Left hindlimb (tissue), 1 donor: Measurements from ENCODE around the gene MLH3.
"Not testable (repeated sequence)": the region's sequence is repeated elsewhere in the genome, so short reads cannot be mapped to it uniquely, and the experiment has no call there.

Experiments used
- DNase-seq: peaks from one replicate; pipeline ENCODE4 v3.0.0-alpha.2; 2018

The MLH3 gene

GRCh38 chr14:75050852-75051555, at the start of gene MLH3:
Gene MLH3 (minus strand): TSS chr14:75051467. CDS start chr14:75049655, 1,812 bp downstream.
- peak; percentile 88 for DNase-seq

GRCh38 chr14:75098682-75099081, 47.4 kb upstream of the MLH3 start:
- DNase-seq = no peak

DNA sequence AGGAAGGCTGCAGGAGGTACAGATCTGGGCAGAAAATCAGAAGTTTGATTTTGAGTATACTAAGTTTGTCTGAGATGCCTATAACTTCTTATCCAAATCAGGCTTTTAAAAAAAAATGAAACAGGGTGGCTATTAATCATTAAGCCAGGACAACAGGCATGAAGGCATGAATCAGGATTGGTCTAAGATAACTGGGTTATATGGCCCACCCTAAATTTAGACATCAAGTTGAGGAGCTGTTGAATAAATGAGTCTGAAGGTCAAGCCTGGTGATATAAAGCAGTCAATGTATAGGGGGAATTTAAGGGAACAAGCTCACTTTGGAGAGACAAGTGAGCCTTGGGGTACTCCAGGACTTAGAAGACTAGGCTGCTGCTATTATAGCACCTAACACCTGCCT, 46.9 kb upstream of the MLH3 start:
- no peak for DNase-seq

DNA sequence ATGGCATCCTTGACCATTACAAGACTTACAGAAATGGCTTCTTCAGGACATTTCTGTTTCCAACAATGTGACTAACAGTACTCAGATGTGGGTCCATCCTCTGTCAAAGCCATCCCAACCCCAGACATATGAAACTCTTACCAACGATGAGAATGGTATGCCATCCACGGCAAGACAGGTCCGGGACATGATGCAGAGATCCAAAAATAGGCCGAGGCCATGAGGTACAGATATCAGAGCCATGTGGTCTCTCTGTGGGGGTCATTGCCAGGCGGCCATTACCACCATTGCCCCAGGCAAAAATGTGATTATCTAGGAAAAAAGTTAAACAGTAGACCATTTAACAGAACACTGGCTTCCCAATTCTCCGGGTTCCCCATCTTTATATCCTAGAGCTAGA, 45.7 kb upstream of the MLH3 start:
- DNase-seq = no peak

GRCh38 chr14:75095690-75096089, 44.4 kb upstream of the MLH3 start:
- no peak for DNase-seq

DNA sequence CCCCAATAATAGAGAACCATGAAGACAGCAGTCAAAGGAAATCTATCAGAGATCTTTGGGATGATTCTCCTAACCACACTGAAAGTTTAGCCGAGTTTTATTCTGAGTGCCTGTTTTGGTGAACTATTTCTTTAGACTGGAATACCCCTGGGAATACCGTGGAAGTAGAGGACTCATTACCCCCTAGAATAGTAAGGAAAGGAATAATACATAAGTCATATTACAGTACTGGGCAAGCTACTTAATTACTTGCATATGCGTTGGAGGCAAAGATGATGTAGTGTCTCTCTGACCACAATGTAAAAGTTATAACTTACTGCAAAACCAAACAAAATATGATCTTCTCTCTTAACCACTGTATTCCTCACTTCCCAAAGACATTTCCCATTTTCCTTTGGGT, 43.6 kb upstream of the MLH3 start:
- no peak for DNase-seq

GRCh38 chr14:75092698-75093097, 41.4 kb upstream of the MLH3 start:
- no peak for DNase-seq

- no peak for DNase-seq
These were observed 40.0 kb upstream of the MLH3 start for GRCh38 chr14:75091251-75091650.

DNA sequence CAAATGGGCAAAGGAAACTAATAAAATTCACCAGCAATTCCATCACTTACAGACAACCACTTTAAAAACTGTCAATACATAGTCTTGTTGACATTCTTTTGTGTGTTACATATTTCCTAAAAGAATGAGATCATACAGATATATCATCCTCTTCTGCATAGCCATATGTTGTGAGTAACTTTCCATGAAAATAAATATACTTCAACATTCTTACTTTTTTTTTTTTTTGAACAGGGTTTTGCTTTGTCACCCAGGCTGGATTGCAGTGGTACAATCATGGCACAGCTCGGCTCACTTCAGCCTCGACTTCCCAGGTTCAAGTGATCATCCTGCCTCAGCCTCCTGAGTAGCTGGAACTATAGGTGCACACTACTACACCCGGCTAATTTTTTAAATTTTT, 39.1 kb upstream of the MLH3 start:
- no peak for DNase-seq

DNA sequence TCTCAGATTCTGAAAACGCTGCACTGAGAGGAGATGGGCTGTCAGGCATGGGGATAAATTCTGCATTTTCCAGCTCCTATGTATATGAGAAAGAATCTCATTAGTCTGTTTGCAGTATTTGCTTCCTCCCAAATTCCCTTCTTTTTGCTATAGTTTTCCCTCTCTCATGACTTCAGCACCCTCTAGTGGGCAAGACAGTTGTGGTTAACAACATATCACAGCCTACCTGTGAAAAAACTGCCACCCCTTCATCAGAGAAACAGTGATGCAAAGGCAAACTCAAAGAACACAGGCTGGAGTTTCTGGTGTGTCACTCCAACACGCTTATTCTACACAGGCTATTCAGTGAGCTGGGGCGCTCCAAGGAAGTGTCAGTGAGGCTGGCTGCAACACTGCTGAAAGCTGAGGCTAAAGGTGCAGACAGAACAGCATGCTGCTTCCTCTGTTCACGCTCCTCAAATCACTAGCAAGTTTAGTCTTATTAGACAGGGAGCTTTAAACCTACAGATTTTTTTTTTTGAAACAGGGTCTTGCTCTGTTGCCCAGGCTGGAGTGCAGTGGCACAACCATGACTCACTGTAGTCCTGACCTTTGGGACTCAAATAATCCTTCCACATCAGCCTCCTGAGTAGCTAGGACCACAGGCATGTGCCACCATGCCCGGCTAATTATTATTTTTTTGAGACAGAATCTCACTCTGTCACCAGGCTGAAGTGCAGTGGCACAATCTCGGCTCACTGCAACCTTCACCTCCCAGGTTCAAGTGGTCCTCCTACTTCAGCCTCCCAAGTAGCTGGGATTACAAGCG, 37.5 kb upstream of the MLH3 start:
- DNase-seq = peak; percentile 38

DNA sequence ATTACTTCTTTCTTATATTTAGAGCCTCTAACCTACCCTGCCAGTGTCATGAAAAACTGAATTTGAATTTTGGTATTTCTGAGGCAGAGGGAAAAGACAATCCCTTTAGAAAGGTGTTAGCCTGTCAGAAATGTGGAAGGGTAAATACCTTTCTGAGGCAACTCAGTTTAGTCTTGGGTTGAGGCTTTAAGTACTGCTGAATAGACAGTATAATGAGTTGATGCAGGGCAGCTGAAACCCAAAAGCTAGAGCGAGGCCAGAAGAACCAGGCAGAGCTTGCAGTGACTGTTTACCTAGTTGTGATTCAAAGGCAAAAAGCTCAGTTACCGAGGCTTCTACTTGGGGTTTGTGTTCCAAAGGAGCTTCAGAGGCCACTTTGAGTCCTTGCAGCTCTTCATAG, 36.9 kb upstream of the MLH3 start:
- DNase-seq = no peak

GRCh38 chr14:75084513-75084912, 33.2 kb upstream of the MLH3 start:
- no peak for DNase-seq

DNA sequence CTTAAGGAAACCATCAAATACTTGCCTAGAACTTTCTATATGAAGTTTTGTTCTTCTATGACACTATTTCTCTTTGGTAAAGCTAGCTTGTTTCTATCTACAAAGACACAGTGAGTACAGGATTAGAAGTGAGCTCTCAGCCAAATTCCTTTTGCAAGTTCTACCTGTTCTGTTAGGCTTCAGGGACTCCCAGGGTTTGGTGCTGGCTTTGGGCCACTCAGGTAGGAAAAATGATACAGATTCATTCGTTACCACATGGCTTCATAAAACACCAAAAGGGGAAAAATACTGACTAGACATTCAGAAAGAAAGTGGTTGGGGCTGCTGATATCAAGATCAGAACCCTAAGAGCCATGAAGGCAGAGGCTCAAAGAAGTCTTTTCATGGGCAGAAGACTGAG, 32.0 kb upstream of the MLH3 start:
- no peak for DNase-seq

DNA sequence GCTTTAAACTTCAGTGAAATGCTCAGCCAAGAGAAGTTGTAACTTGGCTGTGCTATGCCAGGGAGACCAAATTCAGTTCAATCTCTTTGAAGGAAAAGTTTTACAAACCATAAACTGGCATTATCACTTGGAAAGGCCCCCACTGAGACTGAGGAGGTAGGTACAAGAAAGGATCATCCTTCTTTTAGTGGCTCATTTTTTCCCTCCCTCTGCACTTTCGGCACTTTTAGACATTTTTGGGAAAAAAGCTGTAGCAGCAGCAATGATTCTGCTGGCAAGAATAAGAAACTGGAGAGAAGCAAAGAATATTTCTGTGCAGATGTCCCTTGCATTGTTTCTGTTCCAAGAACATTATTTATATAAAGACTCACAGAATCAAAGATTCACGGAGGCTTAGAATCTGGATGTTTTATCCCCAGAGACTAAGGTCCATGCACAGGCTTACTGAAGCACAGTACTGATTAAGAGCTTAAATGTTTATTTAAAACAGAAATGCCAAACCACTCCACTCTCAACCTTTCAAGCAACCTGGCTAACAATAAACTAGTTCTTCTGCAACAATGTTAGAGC, 30.5 kb upstream of the MLH3 start:
- no peak for DNase-seq

DNA sequence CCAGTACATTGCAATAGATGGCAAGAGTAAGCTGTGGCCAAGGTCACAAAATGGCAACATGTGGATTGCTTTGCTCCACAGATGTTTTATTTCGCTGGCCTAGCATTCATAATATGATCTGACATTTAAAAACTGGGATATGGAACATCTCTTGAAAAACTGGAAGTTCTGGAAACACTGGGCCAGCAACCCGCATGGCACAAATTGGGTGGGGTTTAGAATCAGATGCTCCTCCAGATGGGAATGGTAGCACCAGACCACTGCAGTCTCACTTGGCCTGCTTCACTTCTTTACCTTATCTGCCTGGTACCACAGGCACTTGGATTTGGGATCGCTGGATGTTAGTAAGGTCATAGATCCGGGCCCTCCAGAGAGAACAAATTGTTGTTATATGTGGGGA, 28.3 kb upstream of the MLH3 start:
- DNase-seq = no peak

DNA sequence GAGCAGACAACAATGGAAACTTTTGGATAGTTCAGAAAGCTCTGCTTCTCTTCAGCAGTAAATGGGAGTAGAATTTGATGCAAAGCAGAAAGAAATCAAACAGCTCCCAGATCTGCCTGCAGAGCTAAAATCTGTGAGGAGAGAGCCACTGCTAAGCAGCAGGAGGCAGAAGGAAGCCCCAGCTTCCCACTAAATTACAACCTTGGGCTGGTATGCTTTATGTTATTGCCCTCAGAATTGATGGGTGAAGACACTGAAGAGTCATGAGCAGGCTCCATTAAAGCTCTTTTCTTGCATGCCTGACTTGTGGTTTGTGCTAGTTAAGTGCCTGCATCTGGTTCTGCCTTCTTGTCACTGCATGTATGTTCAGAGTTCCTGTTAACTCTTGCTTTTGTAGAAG, 26.5 kb upstream of the MLH3 start:
- no peak for DNase-seq

DNA sequence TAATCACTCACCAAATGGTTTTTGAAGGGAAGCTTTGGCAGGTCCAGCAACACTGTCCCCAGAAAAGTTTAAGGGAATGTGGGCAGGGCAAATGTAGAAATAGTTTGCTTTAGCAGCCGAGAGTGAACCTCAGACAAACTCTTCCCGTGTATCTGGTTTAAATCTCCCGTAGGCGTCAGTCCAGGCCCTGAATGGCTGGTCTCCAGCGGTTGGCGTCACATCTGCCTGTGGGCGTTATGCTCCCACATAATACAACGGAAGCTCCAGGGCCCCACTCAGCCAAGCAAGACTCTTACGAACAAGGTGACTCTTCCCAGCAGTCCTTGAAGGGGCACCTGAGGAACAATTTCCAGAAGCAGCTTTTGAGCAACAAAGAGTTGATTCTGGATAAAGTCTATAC, 19.1 kb upstream of the MLH3 start:
- DNase-seq = peak; percentile 71

- no peak for DNase-seq
These were observed 18.5 kb upstream of the MLH3 start for GRCh38 chr14:75069811-75070145.

DNA sequence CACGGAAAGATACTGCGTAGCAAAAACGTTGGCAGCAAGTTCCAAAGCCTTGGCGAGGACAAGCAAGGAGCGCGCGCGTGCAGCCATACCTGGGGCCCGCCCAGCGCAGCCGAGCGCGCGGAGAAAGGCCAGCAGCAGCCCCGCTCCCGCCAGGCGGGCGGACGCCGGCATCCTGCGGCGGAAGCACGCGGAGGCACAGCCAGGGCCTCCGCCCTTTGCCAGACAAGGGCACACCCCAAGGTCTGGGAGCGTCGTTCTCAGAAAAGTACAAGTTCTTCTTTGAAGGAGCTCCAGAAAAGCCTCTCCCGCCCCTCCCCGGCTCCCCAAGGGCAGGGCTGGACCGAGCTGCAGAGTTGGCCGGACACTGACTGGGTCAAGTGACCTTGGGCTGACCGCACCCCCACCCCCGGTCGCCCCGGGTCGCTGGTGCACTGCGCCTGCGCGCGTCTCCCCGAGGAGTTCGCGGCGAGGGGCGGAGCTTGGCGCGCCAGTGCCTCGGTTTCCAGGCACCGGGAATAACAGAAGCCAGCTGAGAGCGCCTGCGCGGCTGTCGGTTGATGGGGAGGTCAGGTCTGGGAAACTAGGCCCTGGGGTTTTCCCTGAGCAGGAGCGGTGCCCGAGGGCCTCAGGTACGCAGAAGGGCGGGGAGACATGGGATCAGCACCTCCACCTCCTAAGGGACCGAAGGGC, 18.0 kb upstream of the MLH3 start, which contains the start of gene ZC2HC1C:
TSS of gene ZC2HC1C (plus strand) at position 521 of the 690 bp plus-strand sequence. CDS start 933 bp downstream, outside the sequence.
- peak; percentile 95 for DNase-seq

DNA sequence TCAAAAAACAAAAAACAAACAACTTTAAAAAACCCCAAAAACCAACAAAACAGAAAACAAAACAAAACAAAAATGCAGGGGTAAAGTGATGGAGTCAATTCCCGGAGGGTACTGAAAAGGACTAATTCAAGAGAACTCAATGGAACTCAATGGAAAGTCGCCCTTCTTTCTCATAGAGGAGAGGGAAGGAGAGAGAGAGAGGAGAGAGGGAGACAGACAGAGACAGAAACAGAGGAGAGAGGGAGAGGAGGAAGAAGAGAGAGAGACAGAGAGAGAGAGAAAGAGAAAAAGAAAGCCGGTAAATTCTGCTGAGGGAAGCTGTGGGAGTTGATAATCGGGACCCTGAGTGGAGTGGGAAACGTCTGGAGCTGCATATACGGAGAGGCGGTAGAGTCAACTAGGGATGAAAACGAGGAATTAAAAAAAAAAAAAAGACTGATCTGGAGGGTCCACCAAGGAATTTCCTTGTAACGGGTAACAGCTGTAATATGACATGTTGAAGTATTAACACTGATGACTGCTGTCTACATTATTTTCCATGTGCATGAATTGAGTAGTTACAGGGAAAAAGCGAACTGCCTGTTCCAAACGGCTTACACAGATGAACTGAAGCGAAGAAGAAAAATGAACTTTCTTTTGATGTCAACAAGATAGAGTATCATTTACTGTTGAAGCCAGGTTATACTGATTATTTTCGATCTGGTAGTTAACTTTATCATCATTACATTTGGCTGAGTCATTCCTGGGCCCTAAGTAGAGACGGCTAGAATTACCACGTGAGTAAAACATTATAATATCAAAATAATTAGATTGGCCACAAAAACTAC, 17.2 kb upstream of the MLH3 start:
- DNase-seq = no peak

GRCh38 chr14:75067765-75068164, 16.5 kb upstream of the MLH3 start:
- not testable (repeated sequence) for DNase-seq

DNA sequence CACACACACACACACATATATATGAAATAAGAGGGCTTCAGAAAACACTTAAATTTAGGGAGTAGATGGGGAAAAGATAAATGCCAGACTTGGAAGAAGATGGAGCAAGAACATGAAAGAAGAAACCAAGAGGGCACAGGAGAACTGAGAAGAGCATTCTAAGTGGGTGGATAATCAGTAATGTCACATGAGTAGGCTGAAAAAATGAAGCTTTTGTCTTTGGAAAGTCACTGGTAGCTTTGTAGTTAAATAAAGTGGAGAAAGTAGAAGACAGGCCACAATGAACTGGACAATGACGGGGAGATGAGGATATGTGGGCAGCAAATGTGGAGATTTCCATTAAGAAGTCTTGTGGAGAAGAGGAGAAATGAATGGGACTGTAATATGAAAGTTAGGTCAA, 15.9 kb upstream of the MLH3 start:
- DNase-seq = no peak

- no peak for DNase-seq
These were observed 15.4 kb upstream of the MLH3 start for GRCh38 chr14:75066691-75067090.
